HG02884 (cell line): ENCODE measurements around the gene EDDM13.
"Not testable (repeated sequence)": the region's sequence is repeated elsewhere in the genome, so short reads cannot be mapped to it uniquely, and the experiment has no call there.

Experiments
- ATAC-seq: cut with Tn5 transposase; IDR thresholded peaks from one replicate; pipeline ENCODE4 v1.9.1; 2021; ENCODE audit warnings: mild to moderate bottlenecking, moderate library complexity; ENCODE audit not compliant: unreplicated experiment

The EDDM13 gene

DNA sequence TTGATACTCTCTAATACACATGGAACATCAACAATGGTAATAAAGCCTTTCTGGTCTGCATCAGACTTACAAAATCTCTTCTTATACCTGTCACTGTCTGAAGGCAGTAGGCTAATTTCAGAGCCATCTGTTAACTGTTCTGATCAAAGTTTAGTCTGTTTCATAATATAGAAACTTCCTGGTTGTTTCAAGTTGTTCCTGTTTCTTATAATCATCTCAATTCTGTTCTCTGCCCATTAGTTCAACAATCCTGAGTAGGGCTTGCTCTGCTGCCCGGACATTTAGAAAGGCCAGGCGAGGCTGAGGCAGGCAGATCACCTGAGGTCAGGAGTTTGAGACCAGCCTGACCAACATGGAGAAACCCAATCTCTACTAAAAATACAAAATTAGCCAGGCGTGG is 47.4 kb downstream of the EDDM13 start:
- ATAC-seq, result no peak

DNA sequence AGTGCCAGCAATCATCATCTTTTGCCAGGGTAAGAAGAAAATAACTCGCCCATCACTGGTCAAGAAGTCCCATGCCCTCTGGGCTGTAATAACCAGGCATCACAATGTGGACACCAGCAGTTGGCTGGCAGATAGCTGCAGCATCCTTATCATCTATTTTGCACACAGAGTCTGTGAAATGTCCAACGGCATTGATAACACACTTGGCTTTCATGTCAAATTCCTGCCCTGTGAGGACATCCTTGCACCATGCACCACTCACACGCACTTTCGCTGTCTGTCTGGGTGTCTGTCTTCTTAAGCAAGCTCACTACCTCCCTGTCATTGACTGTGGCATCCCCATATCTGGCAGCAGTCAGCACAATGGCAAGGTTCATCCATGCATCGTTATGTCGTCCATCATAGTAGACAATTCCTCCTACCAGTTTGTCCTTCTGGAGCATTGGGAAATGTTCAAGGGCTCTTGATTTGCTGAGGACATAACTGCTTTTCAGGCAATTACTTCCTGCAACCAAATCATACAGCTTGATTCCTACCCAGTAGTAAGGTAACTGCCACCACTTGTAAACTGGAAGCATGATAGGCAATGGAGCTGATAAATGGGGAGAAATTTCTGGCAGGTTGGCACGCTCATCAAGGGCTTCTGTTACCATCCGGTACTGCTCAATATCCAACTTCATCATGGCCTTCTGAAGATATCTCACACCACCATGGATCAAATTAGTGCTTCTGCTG is 48.9 kb downstream of the EDDM13 start:
- ATAC-seq, result no peak

DNA sequence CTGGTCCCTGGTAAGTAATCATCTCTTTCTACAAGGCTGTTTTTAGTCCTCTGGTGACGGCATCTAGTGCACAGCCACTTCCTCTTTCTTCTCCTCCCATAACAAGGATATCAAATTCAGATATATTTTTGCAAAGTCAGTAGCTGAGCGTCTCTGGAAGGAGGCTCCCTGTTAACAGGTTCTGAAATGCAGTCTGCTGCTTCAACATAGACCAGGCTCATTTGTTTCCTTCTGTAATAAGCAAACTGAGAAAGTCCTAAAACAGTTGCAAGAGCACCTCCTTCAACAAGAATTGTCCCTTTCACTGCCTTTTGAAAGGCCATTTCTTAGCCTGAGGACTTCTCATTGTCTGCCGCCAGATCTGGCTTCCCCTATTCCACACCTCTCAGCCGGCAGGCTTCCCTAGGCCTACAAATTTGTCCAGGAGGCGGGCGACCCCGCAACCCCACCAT is 49.5 kb downstream of the EDDM13 start:
- ATAC-seq, result no peak

DNA sequence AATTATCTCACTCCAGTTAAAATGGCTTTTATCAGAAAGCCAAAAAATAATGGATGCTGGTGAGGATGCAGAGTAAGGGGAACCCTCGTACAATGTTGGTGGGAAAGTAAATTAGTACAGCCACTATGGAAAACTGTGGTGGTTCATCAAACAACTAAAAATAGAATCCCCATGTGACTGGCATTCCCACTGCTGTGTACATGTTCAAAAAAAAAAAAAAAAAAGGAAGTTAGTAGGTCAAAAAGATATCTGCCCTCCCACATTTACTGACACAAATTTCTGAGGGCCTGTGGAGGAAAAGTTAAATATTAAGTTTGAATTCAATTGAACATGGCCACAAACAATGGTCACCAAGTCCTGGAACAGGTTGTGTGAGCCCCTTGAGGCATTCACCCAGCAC is 51.9 kb downstream of the EDDM13 start:
- no peak for ATAC-seq

DNA sequence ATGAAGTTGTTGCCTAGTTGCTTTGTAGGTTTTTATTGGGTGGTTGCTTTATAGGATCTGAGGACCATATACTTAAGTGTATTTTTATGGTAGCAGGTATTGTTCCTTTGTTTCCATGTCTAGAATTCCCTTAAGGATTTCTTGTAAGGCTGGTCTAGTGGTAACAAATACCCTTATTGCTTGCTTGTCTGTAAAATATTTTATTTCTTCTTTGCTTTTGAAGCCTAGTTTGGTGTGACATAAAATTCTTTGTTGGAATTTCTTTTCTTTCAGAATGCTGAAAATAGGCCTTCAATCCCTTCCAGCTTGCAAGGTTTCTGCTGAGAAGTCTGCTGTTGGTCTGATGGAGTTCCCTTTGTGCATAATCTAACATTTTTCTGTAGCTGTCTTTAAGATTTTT is 60.1 kb downstream of the EDDM13 start:
- ATAC-seq, result no peak

DNA sequence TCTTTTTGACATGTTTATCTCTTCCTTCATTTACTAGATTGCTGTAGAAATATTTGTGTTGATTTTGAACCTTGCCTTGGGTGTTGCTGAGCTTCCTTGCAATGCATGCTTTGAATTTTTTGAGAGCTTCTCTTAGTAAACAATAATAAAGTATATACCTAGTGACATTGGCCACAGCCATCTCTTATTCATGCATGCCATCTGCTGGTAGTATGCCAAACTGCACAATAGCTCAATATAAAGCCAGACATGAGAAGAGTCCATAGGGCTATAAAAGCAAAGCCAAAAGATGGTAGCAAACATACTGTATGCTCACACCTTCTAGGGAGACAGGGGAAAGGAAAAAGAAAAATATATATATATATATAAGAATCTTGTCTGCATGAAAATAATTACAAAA is 61.0 kb downstream of the EDDM13 start:
- ATAC-seq, result no peak

DNA sequence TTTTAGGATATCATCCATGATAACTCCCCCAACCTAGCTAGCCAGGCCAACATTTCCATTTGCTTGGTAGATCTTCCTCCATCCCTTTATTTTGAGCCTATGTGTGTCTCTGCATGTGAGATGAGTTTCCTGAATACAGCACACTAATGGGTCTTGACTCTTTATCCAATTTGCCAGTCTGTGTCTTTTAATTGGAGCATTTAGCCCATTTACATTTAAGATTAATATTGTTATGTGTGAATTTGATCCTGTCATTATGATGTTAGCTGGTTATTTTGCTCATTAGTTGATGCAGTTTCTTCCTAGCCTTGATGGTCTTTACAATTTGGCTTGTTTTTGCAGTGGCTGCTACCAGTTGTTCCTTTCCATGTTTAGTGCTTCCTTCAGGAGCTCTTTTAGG is 62.8 kb downstream of the EDDM13 start:
- not testable (repeated sequence) for ATAC-seq

DNA sequence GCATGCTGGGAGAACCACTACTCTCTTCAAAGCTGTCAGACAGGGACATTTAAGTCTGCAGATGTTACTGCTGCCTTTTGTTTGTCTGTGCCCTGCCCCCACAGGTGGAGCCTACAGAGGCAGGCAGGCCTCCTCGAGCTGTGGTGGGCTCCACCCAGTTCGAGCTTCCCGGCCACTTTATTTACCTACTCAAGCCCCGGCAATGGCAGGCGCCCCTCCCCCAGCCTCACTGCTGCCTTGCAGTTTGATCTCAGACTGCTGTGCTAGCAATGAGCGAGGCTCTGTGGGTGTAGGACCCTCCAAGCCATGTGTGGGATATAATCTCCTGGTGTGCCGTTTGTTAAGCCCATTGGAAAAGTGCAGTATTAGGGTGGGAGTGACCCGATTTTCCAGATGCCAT is 64.5 kb downstream of the EDDM13 start:
- not testable (repeated sequence) for ATAC-seq

DNA sequence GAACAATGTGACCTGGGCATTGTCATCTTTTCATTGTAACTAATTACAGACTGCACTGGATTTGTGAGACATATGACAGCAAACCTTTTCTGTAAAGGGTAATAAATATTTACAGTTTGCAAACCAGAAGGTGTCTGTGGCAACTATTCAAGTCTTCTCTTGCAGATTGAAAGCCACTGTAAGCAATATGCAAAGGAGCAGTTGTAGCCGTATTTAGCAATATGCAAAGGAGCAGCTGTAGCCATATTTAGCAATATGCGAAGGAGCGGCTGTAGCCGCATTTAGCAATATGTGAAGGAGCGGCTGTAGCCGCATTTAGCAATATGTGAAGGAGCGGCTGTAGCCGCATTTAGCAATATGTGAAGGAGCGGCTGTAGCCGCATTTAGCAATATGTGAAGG is 66.5 kb downstream of the EDDM13 start:
- not testable (repeated sequence) for ATAC-seq

DNA sequence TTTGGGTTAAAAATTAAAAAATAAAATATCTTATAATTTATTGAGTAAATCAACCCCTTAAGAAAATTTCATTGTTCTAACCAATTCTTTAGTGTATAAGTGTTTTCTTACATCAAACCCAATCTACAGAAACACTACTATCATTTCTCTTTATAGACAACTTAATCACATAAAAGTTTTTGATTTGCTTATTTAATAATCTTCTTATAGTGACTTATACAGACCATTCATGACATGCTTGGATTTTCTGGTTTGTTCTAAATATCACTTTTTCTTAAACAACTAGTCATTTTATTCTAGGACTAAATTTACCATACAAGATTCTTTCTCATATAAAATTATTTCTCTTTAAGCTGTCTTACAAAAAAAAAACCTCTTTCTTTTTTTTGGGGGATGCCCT is 69.4 kb downstream of the EDDM13 start:
- ATAC-seq, result no peak

DNA sequence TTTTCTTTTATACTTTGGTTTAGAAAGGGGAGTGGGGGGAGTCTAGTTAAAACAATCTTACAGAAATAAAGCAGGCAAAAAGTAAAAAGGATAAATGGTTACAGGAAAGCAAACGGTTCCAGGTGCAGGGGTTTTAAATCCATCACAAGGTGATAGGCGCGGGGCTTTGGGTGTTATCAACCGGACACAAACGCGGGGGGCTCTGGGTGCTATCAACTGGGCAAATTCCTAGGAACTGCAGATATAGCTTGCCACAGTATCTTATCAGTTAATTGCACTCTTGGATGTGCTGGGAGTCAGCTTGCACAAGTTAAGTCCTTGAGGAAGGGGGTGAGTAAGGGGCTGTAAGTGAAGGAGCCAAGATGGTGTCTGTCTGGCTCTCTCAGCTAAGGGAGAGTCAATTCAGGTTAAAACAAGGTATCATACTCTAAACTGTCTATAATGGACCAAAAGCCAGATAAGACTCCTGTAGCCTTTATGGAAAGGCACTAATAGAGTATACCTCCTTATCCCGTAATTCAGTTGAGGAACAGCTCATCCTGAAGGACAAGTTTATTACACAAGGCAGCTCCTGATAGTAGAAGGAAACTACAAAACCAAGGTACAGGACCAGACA is 74.7 kb downstream of the EDDM13 start:
- ATAC-seq, result no peak

DNA sequence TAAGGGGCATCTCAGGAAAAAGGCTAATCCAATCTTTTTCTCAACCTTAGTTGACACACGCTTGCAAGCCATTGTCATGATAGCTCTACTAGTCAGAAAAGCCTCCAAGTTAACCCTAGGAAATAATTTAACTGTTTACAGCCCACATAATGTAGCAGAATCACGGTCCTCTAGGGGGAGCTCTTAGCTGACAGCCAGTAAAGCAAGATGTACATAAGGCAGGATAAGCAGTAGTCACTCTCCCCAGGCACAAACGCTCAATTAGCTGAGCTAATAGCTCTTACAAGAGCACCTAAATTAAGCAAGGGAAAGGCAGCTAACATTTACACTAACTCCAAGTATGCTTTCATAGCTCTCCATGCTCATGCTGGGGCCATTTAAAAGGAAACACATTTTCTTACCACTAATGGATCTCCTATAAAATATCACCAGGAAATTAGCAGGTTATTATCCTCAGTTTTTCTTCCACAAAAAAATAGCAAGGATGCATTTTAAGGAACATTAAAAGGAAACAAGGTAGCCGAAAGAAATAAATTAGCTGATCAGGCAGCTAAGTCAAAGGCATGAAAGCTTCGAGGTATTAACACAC is 75.8 kb downstream of the EDDM13 start:
- ATAC-seq, result no peak

DNA sequence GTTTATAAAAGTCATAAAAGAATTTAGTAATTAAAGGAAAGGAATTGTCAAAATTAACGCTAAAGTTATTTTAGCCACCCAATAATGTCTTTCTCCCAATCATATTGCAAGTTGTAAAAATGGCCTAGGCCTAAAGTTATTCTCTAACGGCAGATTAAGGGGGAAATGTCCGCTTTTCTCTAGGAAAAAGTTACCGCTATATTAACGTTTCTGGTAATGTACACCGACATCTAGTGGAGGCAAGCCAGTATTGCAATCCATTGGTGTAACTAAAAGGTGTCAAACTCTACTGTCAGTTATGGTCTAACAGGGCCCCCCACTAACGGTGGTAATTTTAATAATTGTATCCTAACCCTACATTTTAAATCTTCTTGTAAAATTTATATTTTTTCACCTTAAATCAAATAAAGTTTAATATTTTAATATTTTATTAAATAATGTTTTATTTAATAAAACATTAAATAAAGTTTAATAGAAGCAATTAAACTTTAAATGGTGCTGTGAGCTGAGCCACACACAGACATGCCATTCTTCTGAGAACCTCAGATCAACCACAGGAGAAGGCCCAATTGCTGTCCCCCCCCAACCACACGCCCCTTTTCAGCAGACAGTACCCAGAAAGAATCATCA is 78.0 kb downstream of the EDDM13 start:
- no peak for ATAC-seq

DNA sequence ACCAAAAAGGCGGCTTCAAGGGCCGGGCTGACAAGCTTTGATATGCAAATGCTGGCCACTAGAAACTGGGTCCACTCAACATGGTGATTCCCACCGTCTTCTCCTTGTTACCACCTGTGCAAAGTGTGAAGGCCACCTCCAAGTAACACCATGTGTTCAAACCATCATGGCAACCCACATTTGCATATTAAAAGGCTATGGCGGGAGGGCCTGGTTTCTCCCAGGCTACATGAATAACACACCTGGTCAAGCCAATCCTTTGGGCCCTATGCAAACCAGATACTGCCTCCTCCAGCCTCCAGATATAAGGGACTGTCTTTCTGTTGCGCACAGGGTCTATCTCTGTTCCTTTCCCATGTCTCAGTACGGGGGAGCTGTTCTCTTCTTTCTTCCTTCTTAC is 78.7 kb downstream of the EDDM13 start:
- ATAC-seq, result no peak

DNA sequence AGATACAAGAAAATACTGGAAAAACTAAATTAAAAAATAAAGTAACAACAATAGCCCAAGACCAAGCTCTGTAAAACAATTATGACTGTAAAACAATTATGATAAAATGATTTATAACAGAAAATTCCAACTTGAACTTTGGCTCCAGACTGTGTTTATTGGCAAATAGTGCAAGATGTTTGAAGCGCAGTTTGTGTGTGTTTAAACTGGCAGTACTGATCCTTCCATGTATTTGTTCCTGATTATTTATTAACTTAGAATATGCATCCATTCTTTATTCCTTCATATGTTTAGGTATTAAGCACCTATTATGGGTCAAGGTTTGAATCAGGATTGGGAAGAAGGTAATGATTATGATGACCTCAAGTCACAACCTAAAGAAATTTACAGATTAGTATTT is 83.0 kb downstream of the EDDM13 start:
- ATAC-seq, result no peak

DNA sequence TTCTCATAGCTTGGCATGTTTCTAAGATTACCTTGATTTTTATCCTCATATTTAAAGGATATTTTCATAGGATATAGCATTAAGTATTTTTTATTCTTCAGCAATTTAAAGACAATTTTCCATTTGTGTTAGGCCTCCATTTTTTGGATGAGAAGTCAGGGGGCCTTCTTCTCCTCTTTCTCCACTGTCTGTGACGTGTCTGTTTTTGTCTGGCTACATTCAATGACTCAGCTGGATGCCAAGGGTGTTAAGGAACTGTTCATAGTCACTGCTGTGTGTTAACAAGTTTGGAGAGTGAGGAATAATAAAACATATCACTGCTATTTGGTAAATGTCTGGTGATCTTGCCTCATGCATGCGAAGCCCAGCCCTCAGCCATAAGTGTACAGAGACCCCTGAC is 84.4 kb downstream of the EDDM13 start:
- ATAC-seq, result no peak
